Endothelial cell of umbilical vein (primary cell): ENCODE data around the gene SLC2A11.

ENCODE experiments used
- POLR2A ChIP-seq: IDR thresholded peaks from 2 replicates; pipeline ENCODE4 v1.6.1; 2012; ENCODE audit warnings: low read depth, mild to moderate bottlenecking, control low read depth, low read length
- TF ChIP-seq, protein P1 (sequence below), 2 donors: IDR thresholded peaks; 1 replicate in 1 of 2; 2 replicates in 1 of 2; pipeline ENCODE4 v1.5.1; 2011; ENCODE audit warnings: low read length in 2 of 2, mild to moderate bottlenecking in 2 of 2, moderate library complexity in 2 of 2, control low read depth in 1 of 2, inconsistent platforms in 1 of 2, low read depth in 1 of 2; ENCODE audit not compliant: insufficient read depth in 1 of 2; ENCODE audit errors: extremely low read depth in 1 of 2

DNA sequence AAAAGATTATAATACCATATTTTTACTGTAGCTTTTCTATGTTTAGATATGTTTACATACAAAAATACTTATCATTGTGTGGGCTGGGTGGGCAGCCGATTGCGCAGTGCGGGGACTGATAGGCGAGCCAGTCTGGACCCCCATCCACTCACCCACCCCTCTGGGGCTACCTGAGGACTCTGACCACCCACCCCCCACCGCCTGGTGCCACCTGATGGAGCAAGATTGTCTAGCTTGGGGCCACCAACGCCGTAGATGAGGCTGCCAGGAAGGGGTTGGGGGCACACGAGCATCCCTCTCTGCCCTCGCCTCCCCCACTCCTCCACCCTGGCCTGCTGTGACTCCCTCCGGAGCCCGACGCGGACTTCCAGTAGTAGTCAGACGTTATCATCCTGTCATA lies 68.9 kb downstream of the SLC2A11 start:
- TF ChIP-seq, protein P1, sequence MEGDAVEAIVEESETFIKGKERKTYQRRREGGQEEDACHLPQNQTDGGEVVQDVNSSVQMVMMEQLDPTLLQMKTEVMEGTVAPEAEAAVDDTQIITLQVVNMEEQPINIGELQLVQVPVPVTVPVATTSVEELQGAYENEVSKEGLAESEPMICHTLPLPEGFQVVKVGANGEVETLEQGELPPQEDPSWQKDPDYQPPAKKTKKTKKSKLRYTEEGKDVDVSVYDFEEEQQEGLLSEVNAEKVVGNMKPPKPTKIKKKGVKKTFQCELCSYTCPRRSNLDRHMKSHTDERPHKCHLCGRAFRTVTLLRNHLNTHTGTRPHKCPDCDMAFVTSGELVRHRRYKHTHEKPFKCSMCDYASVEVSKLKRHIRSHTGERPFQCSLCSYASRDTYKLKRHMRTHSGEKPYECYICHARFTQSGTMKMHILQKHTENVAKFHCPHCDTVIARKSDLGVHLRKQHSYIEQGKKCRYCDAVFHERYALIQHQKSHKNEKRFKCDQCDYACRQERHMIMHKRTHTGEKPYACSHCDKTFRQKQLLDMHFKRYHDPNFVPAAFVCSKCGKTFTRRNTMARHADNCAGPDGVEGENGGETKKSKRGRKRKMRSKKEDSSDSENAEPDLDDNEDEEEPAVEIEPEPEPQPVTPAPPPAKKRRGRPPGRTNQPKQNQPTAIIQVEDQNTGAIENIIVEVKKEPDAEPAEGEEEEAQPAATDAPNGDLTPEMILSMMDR (IDR thresholded peaks at IDR 0.05; ENCODE audit: extremely low read depth in 1 of 2, insufficient read depth in 1 of 2, low read depth in 1 of 2, low read length in 2 of 2): no peak
- no peak for TF ChIP-seq POLR2A
